Adrenal gland (tissue), 5 donors: Measurements from ENCODE around the gene CKMT1B.

ENCODE experiments used
- POLR2A ChIP-seq, 2 donors: fragments of 450-650 bp; IDR thresholded peaks; one replicate each; pipeline ENCODE4 v1.6.1; 2017; ENCODE audit warnings: antibody characterized with exemption in 2 of 2, mild to moderate bottlenecking in 2 of 2, moderate library complexity in 1 of 2
- TF ChIP-seq, protein P1 (sequence below), 6 experiments: fragments of 450-650 bp in 4 of 6; fragments of 200-600 bp in 2 of 6; sonication (generic) in 1 of 6; IDR thresholded peaks; 1 replicate in 5 of 6; 2 replicates in 1 of 6; pipeline versions ENCODE4 v1.5.1 to v1.8.0; 2016 to 2021; ENCODE audit warnings: antibody characterized with exemption in 6 of 6, mild to moderate bottlenecking in 2 of 6, moderate library complexity in 1 of 6
- donor health status: DM: no; HTN: no; CAD: no.

DNA sequence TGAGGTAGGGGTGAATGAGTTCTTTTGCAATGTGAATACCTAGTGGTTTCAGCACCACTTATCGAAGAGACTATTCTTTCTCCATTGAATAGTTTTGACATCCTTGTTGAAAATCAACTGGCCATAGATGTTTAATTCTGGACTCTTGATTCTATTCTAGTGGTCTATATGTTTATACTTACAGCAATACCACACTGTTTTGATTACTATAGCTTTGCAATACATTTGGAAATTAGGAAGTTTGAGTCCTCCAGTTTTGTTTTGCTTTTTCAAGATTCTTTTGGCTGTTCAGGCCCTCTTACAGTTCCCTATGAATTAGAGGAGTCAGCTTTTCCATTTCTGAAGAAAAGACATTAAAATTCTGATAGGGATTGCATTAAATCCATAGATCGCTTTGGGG lies 46.3 kb upstream of the CKMT1B start:
- TF ChIP-seq, protein P1, sequence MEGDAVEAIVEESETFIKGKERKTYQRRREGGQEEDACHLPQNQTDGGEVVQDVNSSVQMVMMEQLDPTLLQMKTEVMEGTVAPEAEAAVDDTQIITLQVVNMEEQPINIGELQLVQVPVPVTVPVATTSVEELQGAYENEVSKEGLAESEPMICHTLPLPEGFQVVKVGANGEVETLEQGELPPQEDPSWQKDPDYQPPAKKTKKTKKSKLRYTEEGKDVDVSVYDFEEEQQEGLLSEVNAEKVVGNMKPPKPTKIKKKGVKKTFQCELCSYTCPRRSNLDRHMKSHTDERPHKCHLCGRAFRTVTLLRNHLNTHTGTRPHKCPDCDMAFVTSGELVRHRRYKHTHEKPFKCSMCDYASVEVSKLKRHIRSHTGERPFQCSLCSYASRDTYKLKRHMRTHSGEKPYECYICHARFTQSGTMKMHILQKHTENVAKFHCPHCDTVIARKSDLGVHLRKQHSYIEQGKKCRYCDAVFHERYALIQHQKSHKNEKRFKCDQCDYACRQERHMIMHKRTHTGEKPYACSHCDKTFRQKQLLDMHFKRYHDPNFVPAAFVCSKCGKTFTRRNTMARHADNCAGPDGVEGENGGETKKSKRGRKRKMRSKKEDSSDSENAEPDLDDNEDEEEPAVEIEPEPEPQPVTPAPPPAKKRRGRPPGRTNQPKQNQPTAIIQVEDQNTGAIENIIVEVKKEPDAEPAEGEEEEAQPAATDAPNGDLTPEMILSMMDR (IDR thresholded peaks at IDR 0.05) = no peak
- no peak for TF ChIP-seq POLR2A (IDR thresholded peaks at IDR 0.05)
